HL-60 (cell line): Measurements from ENCODE around the gene NFYA.

ENCODE experiments used
- DNase-seq, 2 experiments: peaks; one replicate each; pipeline ENCODE4 v3.0.0-alpha.2; 2010 to 2020; ENCODE audit warnings: low read depth in 1 of 2, low spot score in 1 of 2
- H3K27ac ChIP-seq: fragments of 250-450 bp; sonication (Bioruptor Pico); replicated peaks from 2 replicates; pipeline ENCODE4 v1.5.1; 2020; ENCODE audit warnings: mild to moderate bottlenecking, moderate library complexity
- H3K27me3 ChIP-seq: fragments of 250-450 bp; sonication (Bioruptor Pico); 2 replicates; pipeline ENCODE4 v1.5.1; 2021; ENCODE audit warnings: mild to moderate bottlenecking, moderate library complexity; ENCODE audit not compliant: insufficient read depth, poor library complexity, severe bottlenecking
- H3K4me3 ChIP-seq: replicated peaks from 2 replicates; pipeline ENCODE4 v1.5.1; 2011; ENCODE audit warnings: mild to moderate bottlenecking, control low read depth, low read length; ENCODE audit not compliant: insufficient read depth
- GABPA ChIP-seq: IDR thresholded peaks from 2 replicates; pipeline ENCODE4 v1.6.1; 2012; ENCODE audit warnings: low read depth
- POLR2AphosphoS5 ChIP-seq: IDR thresholded peaks from 2 replicates; pipeline ENCODE4 v1.6.1; 2012; ENCODE audit warnings: low read depth
- SPI1 ChIP-seq: IDR thresholded peaks from 2 replicates; pipeline ENCODE4 v1.6.1; 2012; ENCODE audit warnings: low read depth, mild to moderate bottlenecking, borderline replicate concordance
- TF ChIP-seq, protein P1 (sequence below): IDR thresholded peaks from 2 replicates; pipeline ENCODE4 v1.6.1; 2012; ENCODE audit warnings: low read depth; ENCODE audit not compliant: insufficient replicate concordance
- TF ChIP-seq, protein P2 (sequence below): IDR thresholded peaks from one replicate; pipeline ENCODE4 v1.5.1; 2011; ENCODE audit warnings: low read length, control low read depth, inconsistent platforms; ENCODE audit not compliant: insufficient read depth

The NFYA gene

DNA sequence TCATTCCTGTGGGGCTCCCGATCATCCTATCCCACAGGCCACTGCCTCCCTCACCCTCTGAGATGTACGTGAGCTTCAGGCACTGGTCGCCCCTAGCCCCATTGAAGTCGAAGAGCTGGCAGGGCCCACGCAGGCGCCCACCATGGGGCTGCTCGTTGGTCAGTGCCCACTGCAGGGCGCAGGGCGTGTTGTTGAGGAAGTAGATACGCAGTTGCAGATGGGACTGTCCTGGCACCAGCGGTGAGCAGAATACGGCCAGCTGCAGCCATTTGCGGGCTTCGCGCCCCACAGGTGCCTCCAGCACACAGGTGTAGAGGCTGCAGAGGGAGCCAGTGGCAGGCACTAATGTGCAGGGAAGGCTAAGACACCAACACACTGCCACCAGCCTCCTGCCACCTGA, 39.9 kb upstream of the NFYA start:
- TF ChIP-seq, protein P1, sequence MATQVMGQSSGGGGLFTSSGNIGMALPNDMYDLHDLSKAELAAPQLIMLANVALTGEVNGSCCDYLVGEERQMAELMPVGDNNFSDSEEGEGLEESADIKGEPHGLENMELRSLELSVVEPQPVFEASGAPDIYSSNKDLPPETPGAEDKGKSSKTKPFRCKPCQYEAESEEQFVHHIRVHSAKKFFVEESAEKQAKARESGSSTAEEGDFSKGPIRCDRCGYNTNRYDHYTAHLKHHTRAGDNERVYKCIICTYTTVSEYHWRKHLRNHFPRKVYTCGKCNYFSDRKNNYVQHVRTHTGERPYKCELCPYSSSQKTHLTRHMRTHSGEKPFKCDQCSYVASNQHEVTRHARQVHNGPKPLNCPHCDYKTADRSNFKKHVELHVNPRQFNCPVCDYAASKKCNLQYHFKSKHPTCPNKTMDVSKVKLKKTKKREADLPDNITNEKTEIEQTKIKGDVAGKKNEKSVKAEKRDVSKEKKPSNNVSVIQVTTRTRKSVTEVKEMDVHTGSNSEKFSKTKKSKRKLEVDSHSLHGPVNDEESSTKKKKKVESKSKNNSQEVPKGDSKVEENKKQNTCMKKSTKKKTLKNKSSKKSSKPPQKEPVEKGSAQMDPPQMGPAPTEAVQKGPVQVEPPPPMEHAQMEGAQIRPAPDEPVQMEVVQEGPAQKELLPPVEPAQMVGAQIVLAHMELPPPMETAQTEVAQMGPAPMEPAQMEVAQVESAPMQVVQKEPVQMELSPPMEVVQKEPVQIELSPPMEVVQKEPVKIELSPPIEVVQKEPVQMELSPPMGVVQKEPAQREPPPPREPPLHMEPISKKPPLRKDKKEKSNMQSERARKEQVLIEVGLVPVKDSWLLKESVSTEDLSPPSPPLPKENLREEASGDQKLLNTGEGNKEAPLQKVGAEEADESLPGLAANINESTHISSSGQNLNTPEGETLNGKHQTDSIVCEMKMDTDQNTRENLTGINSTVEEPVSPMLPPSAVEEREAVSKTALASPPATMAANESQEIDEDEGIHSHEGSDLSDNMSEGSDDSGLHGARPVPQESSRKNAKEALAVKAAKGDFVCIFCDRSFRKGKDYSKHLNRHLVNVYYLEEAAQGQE, result no peak
- TF ChIP-seq POLR2AphosphoS5 (no peak), GABPA (no peak), SPI1 (no peak)
- TF ChIP-seq, protein P2, sequence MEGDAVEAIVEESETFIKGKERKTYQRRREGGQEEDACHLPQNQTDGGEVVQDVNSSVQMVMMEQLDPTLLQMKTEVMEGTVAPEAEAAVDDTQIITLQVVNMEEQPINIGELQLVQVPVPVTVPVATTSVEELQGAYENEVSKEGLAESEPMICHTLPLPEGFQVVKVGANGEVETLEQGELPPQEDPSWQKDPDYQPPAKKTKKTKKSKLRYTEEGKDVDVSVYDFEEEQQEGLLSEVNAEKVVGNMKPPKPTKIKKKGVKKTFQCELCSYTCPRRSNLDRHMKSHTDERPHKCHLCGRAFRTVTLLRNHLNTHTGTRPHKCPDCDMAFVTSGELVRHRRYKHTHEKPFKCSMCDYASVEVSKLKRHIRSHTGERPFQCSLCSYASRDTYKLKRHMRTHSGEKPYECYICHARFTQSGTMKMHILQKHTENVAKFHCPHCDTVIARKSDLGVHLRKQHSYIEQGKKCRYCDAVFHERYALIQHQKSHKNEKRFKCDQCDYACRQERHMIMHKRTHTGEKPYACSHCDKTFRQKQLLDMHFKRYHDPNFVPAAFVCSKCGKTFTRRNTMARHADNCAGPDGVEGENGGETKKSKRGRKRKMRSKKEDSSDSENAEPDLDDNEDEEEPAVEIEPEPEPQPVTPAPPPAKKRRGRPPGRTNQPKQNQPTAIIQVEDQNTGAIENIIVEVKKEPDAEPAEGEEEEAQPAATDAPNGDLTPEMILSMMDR, result no peak
- no peak for DNase-seq
- H3K27ac ChIP-seq, result no peak overlapping the region
- H3K4me3 ChIP-seq, result no peak overlapping the region
- no peaks in the 10 kb centered on the region for H3K27me3 ChIP-seq

DNA sequence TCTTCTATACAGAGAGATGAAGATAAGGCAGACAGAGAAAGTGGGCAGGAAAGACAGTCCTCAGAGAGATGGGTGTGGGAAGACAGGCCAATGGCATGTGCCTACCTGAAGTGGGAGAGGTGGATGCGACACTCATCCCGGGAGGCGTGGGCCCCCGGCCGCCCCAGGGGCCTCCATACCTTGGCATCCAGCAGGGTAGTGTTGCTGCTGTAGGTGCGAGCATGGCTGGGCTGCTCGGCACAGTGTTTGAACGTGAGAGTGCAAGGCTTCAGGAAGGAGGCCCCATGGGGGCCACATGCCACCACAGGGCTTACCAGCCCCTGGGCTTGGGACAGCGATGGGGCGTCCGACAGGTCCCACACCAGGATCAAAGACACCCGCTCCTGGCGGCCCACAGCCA, 39.0 kb upstream of the NFYA start:
- TF ChIP-seq, protein P2, result no peak
- TF ChIP-seq POLR2AphosphoS5 (no peak), SPI1 (no peak), GABPA (no peak)
- TF ChIP-seq, protein P1, result no peak
- DNase-seq, result no peak
- H3K27me3 ChIP-seq, result no peaks in the 10 kb centered on the region
- H3K4me3 ChIP-seq, result no peak overlapping the region
- H3K27ac ChIP-seq, result no peak overlapping the region

DNA sequence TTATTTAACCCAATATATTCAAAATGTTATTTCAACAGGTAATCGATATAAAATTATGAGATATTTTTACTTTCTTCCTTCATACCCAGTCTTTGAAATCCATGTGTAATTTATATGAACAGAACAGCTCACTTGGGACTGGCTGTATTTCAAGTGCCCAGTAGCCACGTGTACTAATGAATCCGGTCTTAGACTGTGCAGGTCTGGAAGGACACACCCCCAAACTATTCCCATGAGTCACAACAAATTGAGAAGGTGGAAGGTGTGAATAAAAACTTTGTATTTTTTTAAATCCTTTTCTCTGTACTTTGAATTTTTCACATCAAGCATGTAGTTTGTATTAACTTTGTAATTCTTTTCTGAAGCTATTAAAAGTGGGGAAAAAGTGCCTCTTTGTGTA, 36.6 kb upstream of the NFYA start:
- TF ChIP-seq POLR2AphosphoS5 (no peak), SPI1 (no peak), GABPA (no peak)
- TF ChIP-seq, protein P1, result no peak
- TF ChIP-seq, protein P2, result no peak
- Histone ChIP-seq H3K27ac (no peak overlapping the region), H3K27me3 (no peaks in the 10 kb centered on the region), H3K4me3 (no peak overlapping the region)
- no peak for DNase-seq
